ACC112 (cell line): ENCODE data around the gene WDR48.

Source experiments
- H2AFZ ChIP-seq: fragments of 200-600 bp; sonication (generic); one replicate; pipeline ENCODE4 v1.6.0; 2017; ENCODE audit warnings: antibody characterized with exemption, low read length; ENCODE audit not compliant: unreplicated experiment
- H3K27ac ChIP-seq: fragments of 200-600 bp; sonication (generic); 2 replicates; pipeline ENCODE4 v1.5.1; 2014; ENCODE audit warnings: low read depth, mild to moderate bottlenecking, antibody characterized with exemption, low read length, moderate library complexity
- H3K27me3 ChIP-seq: fragments of 200-600 bp; sonication (generic); 2 replicates; pipeline ENCODE4 v1.6.1; 2014; ENCODE audit warnings: mild to moderate bottlenecking, antibody characterized with exemption, low read length, moderate library complexity, mixed read lengths; ENCODE audit not compliant: insufficient read depth
- H3K36me3 ChIP-seq: fragments of 200-600 bp; sonication (generic); 2 replicates; pipeline ENCODE4 v1.6.1; 2016; ENCODE audit warnings: mild to moderate bottlenecking, antibody characterized with exemption, low read length, moderate library complexity, mixed read lengths; ENCODE audit not compliant: insufficient read depth
- H3K4me1 ChIP-seq: fragments of 200-600 bp; sonication (generic); one replicate; pipeline ENCODE4 v1.6.1; 2016; ENCODE audit warnings: low read length, mixed read lengths; ENCODE audit not compliant: insufficient read depth, unreplicated experiment, control insufficient read depth
- H3K4me3 ChIP-seq: fragments of 200-600 bp; sonication (generic); 2 replicates; pipeline ENCODE4 v1.5.1; 2014; ENCODE audit warnings: mild to moderate bottlenecking, low read depth, low read length
- H3K79me2 ChIP-seq: fragments of 200-600 bp; sonication (generic); one replicate; pipeline ENCODE4 v1.6.0; 2016; ENCODE audit warnings: low read length; ENCODE audit not compliant: control insufficient read depth, unreplicated experiment, insufficient read depth

WDR48 gene

DNA sequence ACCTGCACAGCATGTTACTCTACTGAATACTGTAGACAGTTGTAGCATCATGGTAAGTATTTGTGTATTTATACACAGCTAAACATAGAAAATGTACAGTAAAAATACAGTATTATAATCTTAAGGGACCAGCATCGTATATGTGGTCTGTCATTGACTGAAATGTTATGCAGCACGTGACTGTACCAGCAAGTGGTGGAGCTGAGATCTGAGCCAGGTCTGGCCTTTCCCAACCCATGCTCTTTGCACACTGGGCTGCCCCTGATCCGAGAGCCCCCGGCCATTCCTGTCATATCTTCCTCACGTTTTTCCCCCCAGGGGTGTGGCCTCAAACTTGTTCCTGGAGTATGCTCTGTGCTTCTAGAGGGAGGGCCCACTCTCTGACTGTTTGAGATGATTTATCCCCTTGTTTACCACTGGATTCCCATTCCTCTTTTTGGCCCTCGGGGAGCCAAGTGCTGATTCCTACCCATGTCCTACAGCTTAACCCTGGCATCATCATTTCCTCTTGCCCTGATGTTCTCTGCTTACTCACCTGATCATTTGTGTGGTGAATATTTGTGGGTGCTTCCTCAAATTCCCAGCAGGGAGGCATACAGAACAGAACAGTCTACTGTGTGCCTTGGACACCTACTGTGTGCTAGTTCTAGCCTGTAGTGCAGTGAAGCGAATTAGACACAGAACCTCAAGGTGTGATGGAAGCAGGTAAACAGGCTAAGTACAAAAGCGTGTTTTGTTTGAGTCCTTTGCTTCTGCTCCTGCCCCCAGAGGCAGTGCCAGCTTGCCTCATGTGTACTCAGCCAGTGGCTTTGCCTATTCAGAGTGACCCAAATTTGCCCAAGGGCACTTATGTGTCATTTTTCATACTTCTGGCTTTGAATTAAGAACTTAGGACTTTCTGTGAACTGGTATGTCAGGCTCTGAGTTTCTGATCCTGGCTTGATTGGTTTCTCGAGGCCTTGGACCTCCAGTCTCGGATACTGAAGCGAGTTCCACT lies 80.6 kb downstream of the WDR48 start:
- no peaks in the 10 kb centered on the region for H3K27me3 ChIP-seq
- no peak overlapping the region for H3K27ac ChIP-seq
- no peak overlapping the region for H3K4me3 ChIP-seq
- H3K4me1 ChIP-seq, result no peaks in the 10 kb centered on the region
- no peak overlapping the region for H2AFZ ChIP-seq
- no peaks in the 10 kb centered on the region for H3K79me2 ChIP-seq
- H3K36me3 ChIP-seq, result no peaks in the 10 kb centered on the region

DNA sequence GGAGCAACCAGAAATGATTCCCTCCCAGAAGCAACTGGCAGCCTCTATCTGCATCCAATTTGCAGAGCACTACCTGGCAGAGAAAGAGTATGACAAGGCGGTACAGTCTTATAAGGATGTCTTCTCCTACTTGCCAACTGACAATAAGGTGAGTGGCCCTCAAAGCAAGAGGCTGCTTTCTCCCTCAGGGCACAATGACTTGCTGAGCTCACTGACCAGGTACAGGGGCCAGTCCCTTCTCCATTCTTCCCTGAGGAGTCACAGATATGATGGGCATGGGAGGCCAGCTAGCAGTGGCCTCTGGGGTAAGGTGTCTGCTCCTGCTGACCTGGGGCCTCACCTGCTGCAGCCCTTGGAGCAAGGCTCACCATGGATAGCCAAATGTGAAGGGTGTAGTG lies 81.3 kb downstream of the WDR48 start:
- Histone ChIP-seq H2AFZ (no peak overlapping the region), H3K79me2 (no peaks in the 10 kb centered on the region), H3K4me1 (no peaks in the 10 kb centered on the region), H3K4me3 (no peak overlapping the region), H3K27me3 (no peaks in the 10 kb centered on the region), H3K36me3 (no peaks in the 10 kb centered on the region), H3K27ac (no peak overlapping the region)

DNA sequence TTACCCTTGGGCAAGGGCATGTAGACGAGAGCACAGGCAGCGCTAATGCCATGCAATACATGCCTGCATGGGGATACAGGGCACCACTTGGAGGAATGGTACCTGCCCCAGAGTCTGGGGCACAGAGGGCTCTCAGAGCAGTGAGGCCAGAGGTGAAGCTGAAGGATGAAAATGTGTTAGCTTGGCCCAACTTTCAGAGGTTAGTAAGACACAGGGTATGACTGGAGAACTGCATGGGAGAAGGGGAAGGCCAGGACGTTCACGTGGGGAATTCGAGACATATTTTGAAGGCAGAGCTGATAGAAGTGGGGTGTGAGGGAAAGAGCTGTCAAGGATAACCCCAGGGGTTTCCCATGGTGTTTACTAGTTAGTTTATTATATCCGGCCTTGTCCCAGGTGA lies 82.0 kb downstream of the WDR48 start:
- no peaks in the 10 kb centered on the region for H3K4me1 ChIP-seq
- H3K27ac ChIP-seq, result no peak overlapping the region
- H3K27me3 ChIP-seq, result no peaks in the 10 kb centered on the region
- H3K36me3 ChIP-seq, result no peaks in the 10 kb centered on the region
- no peak overlapping the region for H3K4me3 ChIP-seq
- no peaks in the 10 kb centered on the region for H3K79me2 ChIP-seq
- no peak overlapping the region for H2AFZ ChIP-seq

DNA sequence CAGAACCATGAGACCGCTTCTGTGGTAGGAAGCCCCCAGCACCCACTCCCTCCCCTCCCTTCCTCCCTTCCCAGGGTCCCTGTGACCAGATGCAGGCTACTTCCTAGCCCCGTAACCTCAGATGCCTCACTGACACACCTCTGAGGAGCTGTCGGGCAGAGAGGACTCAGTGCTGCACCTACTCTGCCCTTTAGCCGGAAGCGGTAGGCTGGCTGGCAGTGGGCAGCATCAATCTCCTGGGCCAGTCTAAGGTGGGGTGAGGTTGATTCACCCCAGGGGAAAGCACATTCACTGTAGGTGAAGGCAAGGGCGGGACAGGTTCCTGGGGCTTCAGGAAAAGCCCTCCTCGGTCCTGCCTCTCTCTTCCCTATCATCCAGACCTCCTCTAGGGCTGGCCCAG lies 82.5 kb downstream of the WDR48 start:
- Histone ChIP-seq H3K79me2 (no peaks in the 10 kb centered on the region), H3K36me3 (no peaks in the 10 kb centered on the region), H3K27ac (no peak overlapping the region), H3K27me3 (no peaks in the 10 kb centered on the region), H3K4me3 (no peak overlapping the region), H2AFZ (no peak overlapping the region), H3K4me1 (no peaks in the 10 kb centered on the region)

DNA sequence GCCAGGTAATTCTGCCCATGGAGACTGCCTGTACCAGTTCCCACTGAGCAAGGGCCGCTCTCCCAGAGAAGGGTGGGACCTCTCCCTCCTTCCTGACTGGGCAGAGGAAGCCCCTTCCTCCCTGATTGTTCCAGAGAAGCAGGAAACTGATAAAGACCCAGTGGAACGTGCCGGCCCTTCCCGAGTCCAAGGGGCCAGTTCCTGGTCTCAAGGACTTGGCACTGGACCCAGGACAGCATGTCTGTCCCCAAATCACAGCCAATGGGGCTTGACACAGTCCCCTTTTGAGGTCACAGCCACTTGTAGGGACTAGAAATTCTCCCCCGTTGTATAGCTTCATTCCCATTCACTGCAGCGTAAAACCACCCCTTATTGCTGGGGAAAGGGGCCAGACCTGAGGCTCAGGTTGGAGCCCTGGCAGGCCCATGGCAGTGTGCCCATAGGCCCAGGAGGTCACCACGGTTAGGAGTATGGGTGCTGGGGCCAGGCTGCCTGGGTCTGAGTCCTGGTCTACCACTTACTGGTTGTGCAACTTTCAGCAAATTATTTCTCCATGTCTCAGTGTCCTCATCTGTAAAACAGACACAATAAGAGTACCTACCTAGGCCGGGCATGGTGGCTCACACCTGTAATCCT lies 83.5 kb downstream of the WDR48 start:
- no peak overlapping the region for H3K27ac ChIP-seq
- H3K79me2 ChIP-seq, result no peaks in the 10 kb centered on the region
- H3K36me3 ChIP-seq, result no peaks in the 10 kb centered on the region
- H2AFZ ChIP-seq, result no peak overlapping the region
- H3K4me1 ChIP-seq, result no peaks in the 10 kb centered on the region
- no peaks in the 10 kb centered on the region for H3K27me3 ChIP-seq
- no peak overlapping the region for H3K4me3 ChIP-seq

DNA sequence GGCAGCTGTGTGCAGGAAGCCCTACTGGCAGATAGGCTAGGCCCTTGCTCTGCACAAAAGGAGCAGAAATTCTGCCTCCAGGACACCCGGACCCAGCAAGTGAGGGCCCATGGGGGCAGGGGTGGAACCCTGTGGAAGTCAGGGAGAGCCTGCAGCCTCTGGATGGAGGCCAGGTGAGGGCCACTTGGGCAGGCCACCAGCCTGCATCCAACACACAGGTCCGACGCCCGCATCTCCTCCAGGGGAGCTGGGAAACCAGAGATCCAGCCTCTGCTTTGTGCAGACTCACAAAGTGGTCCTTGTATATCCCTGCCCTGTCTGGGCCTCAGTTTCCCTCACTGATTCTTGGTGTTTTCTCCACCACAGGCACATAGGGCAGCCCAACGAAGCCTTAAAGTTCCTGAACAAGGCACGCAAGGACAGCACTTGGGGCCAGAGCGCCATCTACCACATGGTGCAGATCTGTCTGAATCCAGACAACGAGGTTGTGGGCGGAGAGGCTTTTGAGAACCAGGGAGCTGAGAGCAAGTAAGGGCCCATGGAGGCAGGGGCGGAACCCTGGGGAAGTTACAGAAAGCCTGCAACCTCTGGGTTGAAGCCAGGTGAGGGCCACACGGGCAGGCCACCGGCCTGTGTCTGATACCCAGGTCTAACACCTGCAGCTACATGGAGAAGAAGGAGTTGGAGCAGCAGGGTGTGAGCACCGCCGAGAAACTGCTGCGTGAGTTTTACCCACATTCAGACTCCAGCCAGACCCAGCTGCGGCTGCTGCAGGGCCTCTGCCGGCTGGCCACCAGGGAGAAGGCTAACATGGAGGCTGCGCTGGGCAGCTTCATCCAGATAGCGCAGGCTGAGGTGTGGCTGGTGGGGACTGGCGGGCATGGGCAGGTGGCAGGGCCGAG lies 85.0 kb downstream of the WDR48 start:
- H3K4me3 ChIP-seq, result no peak overlapping the region

DNA sequence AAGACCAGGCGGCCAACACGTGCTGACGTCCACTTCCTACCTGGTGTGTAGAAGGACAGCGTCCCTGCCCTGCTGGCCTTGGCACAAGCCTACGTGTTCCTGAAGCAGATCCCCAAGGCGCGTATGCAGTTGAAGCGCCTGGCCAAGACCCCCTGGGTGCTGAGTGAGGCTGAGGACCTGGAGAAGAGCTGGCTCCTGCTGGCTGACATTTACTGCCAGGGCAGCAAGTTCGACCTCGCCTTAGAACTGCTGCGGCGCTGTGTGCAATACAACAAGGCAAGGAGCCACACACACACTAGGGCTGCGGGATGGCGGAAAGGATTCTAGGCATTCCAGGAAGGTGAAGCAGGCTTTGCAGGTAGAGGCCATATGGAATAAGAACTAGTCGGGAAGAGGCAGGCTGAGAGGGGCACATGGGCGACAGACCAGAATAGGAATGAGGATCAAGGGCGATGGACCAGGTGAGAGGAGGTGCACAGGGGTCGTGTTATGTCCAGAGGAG lies 85.7 kb downstream of the WDR48 start:
- Histone ChIP-seq H3K4me3 (no peak overlapping the region), H2AFZ (no peak overlapping the region), H3K79me2 (peaks cover 9% of the 10 kb centered on the region)

More for the DNA sequence above, 85.0 kb downstream of the WDR48 start:
- Histone ChIP-seq H2AFZ (no peak overlapping the region), H3K36me3 (0 out of 2 replicates have a peak, but pooled peaks cover 2% of the 10 kb centered on the region), H3K79me2 (peaks cover 5% of the 10 kb centered on the region), H3K27me3 (no peaks in the 10 kb centered on the region), H3K27ac (no peak overlapping the region), H3K4me1 (peaks cover 11% of the 10 kb centered on the region)

DNA sequence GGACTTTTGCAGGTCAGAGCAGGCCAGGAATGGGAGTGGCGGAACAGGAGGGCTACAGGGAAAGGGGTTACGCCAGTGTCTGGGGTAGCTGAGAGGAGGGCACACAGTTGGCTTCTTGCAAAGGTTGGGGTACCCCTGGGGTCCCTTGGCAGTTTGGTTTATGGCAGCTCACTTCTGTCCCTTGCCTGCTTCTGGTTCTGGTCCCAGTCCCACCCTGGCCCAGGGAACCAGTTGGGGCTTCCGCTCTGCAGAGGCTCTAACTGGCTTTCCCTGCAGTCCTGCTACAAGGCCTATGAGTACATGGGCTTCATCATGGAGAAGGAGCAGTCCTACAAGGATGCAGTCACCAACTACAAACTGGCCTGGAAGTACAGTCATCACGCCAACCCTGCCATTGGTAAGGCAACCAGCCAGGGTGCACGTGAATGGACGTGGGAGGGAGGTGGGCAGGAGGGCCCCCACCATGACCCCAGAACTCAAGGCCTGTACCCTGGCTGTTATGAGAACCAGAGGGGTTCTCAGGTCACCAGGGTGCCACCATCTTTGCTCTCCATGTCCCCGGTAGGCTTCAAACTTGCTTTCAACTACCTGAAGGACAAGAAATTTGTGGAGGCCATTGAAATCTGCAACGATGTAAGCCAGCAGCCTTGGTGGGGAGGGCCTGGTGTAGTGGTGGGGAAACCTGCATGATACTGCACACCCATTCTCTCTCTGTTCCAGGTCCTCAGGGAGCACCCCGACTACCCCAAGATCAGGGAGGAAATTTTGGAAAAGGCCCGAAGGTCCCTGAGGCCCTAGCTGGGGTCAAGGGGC lies 86.4 kb downstream of the WDR48 start:
- H3K36me3 ChIP-seq, result 0 out of 2 replicates have a peak, but pooled peaks cover 6% of the 10 kb centered on the region
- no peak overlapping the region for H3K4me3 ChIP-seq
- H2AFZ ChIP-seq, result no peak overlapping the region
- H3K79me2 ChIP-seq, result peaks cover 16% of the 10 kb centered on the region
- no peak overlapping the region for H3K27ac ChIP-seq
- H3K27me3 ChIP-seq, result no peaks in the 10 kb centered on the region
- peaks cover 20% of the 10 kb centered on the region for H3K4me1 ChIP-seq

More for the DNA sequence above, 85.7 kb downstream of the WDR48 start:
- H3K36me3 ChIP-seq, result 0 out of 2 replicates have a peak, but pooled peaks cover 3% of the 10 kb centered on the region
- peaks cover 18% of the 10 kb centered on the region for H3K4me1 ChIP-seq
- no peak overlapping the region for H3K27ac ChIP-seq
- no peaks in the 10 kb centered on the region for H3K27me3 ChIP-seq

DNA sequence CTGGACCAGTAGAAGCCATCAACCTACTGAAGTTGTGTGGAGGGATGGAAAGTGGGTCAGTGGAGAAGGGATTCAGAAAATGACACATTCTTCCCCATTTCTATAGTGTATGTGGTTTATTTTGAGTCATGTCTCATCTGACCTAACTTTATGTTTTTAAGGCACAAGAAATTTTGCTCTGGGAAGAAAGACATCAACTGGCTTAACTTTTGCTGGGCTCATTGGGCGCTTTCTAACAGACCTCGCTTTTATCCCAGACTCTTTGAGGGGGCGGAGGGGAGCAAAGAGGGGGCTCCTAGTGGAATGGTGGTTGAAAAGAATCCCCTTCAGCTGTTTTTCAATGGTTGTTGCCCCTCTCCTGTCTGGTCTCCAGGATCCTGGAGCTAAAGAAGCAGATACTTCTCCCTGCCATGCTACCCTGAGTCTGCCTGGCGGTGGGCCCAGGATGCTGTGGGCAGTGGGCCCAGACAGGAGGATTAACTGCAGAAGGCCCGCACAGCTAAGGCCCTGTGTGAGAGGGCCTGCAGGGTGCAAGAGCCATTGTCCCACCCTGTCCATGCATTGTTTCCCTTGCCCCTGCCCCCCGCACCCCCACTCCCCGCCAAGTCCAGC lies 87.1 kb downstream of the WDR48 start:
- Histone ChIP-seq H3K36me3 (0 out of 2 replicates have a peak, but pooled peaks cover 6% of the 10 kb centered on the region), H3K79me2 (peaks cover 23% of the 10 kb centered on the region), H3K27ac (no peak overlapping the region), H3K4me1 (peaks cover 20% of the 10 kb centered on the region), H2AFZ (no peak overlapping the region), H3K27me3 (no peaks in the 10 kb centered on the region), H3K4me3 (no peak overlapping the region)
